ENCODE measurements around the gene ZWILCH.

ZWILCH gene

GRCh38 chr15:66476535-66476934 lies 28.6 kb upstream of the ZWILCH start:
- intact Hi-C loops (cut with DNase I; ENCODE audit: low total_unique reads), result no loop called here
- Histone ChIP-seq H3K9me3 (no peaks in the 10 kb centered on the region), H3K27me3 (no peaks in the 10 kb centered on the region), H3K4me3 (no peak overlapping the region), H3K4me1 (peaks cover 0 to 25% (median 0%) of the 10 kb centered on the region in 4 donors), H3K36me3 (peaks cover 0 to 8% (median 2%) of the 10 kb centered on the region in 3 donors), H3K27ac (no peak overlapping the region)
- no peak for TF ChIP-seq CTCF (IDR thresholded peaks at IDR 0.05)
- DNase-seq, result no peak

- intact Hi-C loops (cut with DNase I; ENCODE audit: low total_unique reads), result no loop called here
- DNase-seq, result no peak
- no peak overlapping the region for H3K27ac ChIP-seq
- H3K4me3 ChIP-seq, result no peak overlapping the region
- TF ChIP-seq CTCF (IDR thresholded peaks at IDR 0.05), result no peak
- H3K4me1 ChIP-seq, result peaks cover 0 to 21% (median 0%) of the 10 kb centered on the region in 4 donors
- H3K27me3 ChIP-seq, result no peaks in the 10 kb centered on the region
- no peaks in the 10 kb centered on the region for H3K9me3 ChIP-seq
- peaks cover 0 to 13% (median 6%) of the 10 kb centered on the region in 3 donors for H3K36me3 ChIP-seq
These were observed 28.1 kb upstream of the ZWILCH start for GRCh38 chr15:66477011-66477410.

GRCh38 chr15:66480267-66480666 lies 24.9 kb upstream of the ZWILCH start:
- no peak for DNase-seq
- no peaks in the 10 kb centered on the region for H3K4me1 ChIP-seq
- TF ChIP-seq CTCF (IDR thresholded peaks at IDR 0.05), result no peak
- no peaks in the 10 kb centered on the region for H3K27me3 ChIP-seq
- no peak overlapping the region for H3K4me3 ChIP-seq
- H3K9me3 ChIP-seq, result no peaks in the 10 kb centered on the region
- peaks cover 0 to 31% (median 28%) of the 10 kb centered on the region in 3 donors for H3K36me3 ChIP-seq
- no peak overlapping the region for H3K27ac ChIP-seq
- intact Hi-C loops (cut with DNase I; ENCODE audit: low total_unique reads), result no loop called here

GRCh38 chr15:66481107-66481856 lies 23.8 kb upstream of the ZWILCH start:
- H3K4me1 ChIP-seq, result no peaks in the 10 kb centered on the region
- no peak overlapping the region for H3K27ac ChIP-seq
- no peaks in the 10 kb centered on the region for H3K9me3 ChIP-seq
- intact Hi-C loops (cut with DNase I; ENCODE audit: low total_unique reads), result no loop called here
- H3K36me3 ChIP-seq, result peaks cover 0 to 34% (median 30%) of the 10 kb centered on the region in 3 donors
- TF ChIP-seq CTCF (IDR thresholded peaks at IDR 0.05), result no peak
- no peak for DNase-seq
- no peak overlapping the region for H3K4me3 ChIP-seq
- H3K27me3 ChIP-seq, result no peaks in the 10 kb centered on the region

GRCh38 chr15:66482539-66482938 lies 22.6 kb upstream of the ZWILCH start:
- TF ChIP-seq CTCF (IDR thresholded peaks at IDR 0.05), result no peak
- Histone ChIP-seq H3K4me3 (no peak overlapping the region), H3K27ac (no peak overlapping the region), H3K27me3 (no peaks in the 10 kb centered on the region), H3K4me1 (no peaks in the 10 kb centered on the region), H3K36me3 (peaks cover 0 to 37% (median 37%) of the 10 kb centered on the region in 3 donors), H3K9me3 (no peaks in the 10 kb centered on the region)
- intact Hi-C loops (cut with DNase I; ENCODE audit: low total_unique reads), result no loop called here
- DNase-seq, result no peak

Data from tibial artery (tissue), 4 donors.